ENCODE data around the gene SPANXN5. TPM values are rescaled to one million over a fixed set of nuclear protein-coding genes. Genes with fewer than 3 reads are reported as not detected.
"Not testable (repeated sequence)": the region's sequence is repeated elsewhere in the genome, so short reads cannot be mapped to it uniquely, and the experiment has no call there.

SPANXN5 gene, protein sequence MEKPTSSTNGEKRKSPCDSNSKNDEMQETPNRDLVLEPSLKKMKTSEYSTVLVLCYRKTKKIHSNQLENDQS
- total RNA-seq (not detected), polyA plus RNA-seq (not detected)
- long read RNA-seq, donor 1: 0 reads
- long read RNA-seq, donor 2: 0 reads
- long read RNA-seq, donor 3: 0 reads

DNA sequence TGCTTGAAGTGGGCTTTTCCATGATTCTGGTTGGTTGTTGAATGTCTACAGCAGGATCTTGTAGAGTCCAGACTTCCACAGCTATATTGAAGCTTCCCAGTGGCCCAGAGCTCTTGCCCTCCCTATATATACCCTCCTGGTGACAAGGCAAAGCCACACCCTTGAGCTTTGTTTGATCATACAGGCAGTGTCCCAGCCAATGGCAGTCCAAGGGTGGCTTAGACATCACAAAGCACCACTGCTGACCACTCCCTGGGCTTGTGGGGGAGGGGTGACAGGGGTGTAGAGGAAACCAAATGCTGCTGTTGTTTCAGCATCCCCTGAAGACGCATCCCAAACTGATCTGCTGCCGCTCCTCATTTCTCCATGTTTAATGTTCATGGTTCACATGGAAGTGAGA lies at the start of gene SPANXN5:
SPANXN5 (minus strand) TSS at position 101 of the 400 bp plus-strand sequence; CDS start at position 22, 79 bp downstream.
- ATAC-seq, H3K9me3 ChIP-seq: not testable (repeated sequence)
- WGBS, 4 donors: 81 to 96% (median 87%) methylated on average over 2 of the region's 2 CpGs

DNA sequence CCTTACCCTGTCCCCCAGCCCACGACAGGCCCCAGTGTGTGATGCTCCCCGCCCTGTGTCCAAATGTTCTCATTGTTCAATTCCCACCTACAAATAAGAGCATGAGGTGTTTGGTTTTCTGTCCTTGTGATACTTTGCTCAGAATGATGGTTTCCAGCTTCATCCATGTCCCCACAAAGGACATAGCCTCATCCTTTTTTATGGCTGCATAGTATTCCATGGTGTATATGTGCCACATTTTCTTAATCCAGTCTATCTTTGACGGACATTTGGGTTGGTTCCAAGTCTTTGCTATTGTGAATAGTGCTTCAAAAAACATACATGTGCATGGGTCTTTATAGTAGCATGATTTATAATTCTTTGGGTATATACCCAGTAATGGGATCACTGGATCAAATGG lies 46.4 kb upstream of the SPANXN5 start:
- H3K4me1 ChIP-seq; H3K4me3 ChIP-seq; intact Hi-C loops (cut with DNase I); H3K36me3 ChIP-seq; ATAC-seq; DNase-seq; H3K9me3 ChIP-seq; H3K27ac ChIP-seq: not testable (repeated sequence)
- peaks cover 0 to 13% (median 0%) of the 10 kb centered on the region in 9 donors for H3K27me3 ChIP-seq
- WGBS, 4 donors: 63 to 85% (median 77%) methylated on average over 3 of the region's 3 CpGs

More for the DNA sequence above, at the start of gene SPANXN5:
- intact Hi-C loops (cut with DNase I); H3K36me3 ChIP-seq; DNase-seq; H3K4me3 ChIP-seq; H3K27ac ChIP-seq; H3K4me1 ChIP-seq: not testable (repeated sequence)
- H3K27me3 ChIP-seq: peaks cover 0 to 29% (median 0%) of the 10 kb centered on the region in 9 donors

DNA sequence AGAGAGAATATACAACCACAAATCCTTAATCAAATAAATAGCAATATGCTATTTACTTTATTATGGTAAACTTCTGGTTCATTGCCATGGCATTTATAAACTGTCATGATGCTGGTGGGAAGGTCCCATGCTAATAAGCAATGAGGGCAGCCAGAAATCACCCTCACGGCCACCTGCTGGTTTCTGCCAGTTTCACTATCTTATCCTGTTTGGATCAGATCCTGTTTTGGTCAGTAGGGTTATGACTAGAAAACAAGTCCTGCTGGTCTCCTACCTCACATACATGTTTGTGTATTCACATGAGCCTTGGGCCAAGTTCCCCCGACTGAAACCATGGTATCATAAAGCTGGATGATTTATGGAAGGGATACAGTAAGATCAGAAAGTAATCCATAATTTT lies 41.9 kb upstream of the SPANXN5 start:
- Histone ChIP-seq H3K36me3 (no peaks in the 10 kb centered on the region), H3K4me1 (no peaks in the 10 kb centered on the region), H3K4me3 (no peak overlapping the region), H3K27ac (no peak overlapping the region), H3K27me3 (peaks cover 0 to 5% (median 0%) of the 10 kb centered on the region in 9 donors), H3K9me3 (peaks cover 0 to 10% (median 0%) of the 10 kb centered on the region in 12 donors)
- DNase-seq (no peak), ATAC-seq (no peak)
- intact Hi-C loops (cut with DNase I): no loop called here
- no peak for TF ChIP-seq POLR2A (IDR thresholded peaks at IDR 0.05)
- TF ChIP-seq, protein P1, sequence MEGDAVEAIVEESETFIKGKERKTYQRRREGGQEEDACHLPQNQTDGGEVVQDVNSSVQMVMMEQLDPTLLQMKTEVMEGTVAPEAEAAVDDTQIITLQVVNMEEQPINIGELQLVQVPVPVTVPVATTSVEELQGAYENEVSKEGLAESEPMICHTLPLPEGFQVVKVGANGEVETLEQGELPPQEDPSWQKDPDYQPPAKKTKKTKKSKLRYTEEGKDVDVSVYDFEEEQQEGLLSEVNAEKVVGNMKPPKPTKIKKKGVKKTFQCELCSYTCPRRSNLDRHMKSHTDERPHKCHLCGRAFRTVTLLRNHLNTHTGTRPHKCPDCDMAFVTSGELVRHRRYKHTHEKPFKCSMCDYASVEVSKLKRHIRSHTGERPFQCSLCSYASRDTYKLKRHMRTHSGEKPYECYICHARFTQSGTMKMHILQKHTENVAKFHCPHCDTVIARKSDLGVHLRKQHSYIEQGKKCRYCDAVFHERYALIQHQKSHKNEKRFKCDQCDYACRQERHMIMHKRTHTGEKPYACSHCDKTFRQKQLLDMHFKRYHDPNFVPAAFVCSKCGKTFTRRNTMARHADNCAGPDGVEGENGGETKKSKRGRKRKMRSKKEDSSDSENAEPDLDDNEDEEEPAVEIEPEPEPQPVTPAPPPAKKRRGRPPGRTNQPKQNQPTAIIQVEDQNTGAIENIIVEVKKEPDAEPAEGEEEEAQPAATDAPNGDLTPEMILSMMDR (IDR thresholded peaks at IDR 0.05): no peak
- 64 to 70% (median 68%) methylated on average over 2 of the region's 2 CpGs for WGBS, 4 donors

DNA sequence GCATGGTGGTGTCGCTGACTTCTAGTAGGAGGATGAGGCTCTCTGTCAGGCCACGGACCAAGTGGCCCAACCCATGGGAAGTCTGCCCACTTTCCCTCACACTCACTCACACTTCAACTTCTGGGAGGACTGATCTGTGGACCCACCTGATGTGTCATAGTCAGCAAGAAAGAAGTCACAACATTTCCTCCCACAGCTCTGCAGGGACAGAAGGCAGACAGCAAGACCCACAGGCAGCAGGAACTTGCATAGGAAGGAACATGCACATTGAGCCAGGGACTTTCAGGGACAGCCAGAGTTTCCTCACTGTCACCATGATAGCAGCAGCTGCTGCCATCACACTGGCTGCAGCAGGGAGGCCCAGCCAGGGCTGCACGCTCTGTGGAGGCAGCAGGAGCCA lies 33.3 kb upstream of the SPANXN5 start:
- H3K36me3 ChIP-seq: no peaks in the 10 kb centered on the region
- H3K27me3 ChIP-seq: peaks cover 0 to 10% (median 0%) of the 10 kb centered on the region in 9 donors
- DNase-seq (no peak), ATAC-seq (no peak)
- TF ChIP-seq, protein P1 (IDR thresholded peaks at IDR 0.05): no peak
- TF ChIP-seq POLR2A (IDR thresholded peaks at IDR 0.05): no peak
- intact Hi-C loops (cut with DNase I): no loop called here
- 30 to 64% (median 40%) methylated on average over 2 to 3 of the region's 3 CpGs for WGBS, 4 donors
- no peaks in the 10 kb centered on the region for H3K4me1 ChIP-seq
- no peak overlapping the region for H3K4me3 ChIP-seq
- no peak overlapping the region for H3K27ac ChIP-seq
- no peaks in the 10 kb centered on the region for H3K9me3 ChIP-seq

DNA sequence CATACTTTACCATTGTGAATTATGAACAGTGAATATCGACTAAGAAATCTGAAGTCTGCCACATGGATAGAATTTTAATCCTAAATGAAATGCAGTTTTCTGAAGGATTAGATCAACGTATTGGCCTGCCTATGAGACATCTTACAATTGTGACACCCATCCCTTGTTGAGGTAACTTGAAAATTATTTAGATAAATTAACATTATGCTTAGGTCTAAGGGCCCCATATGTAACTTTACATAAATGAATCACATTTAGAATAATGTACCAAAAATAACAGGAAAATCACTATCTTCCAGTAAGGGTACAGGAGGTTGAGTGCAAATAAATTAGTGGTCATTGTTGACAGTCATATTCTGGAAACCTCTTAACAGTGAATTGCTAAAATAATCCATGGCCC lies 27.4 kb upstream of the SPANXN5 start:
- TF ChIP-seq POLR2A (IDR thresholded peaks at IDR 0.05): no peak
- TF ChIP-seq, protein P1 (IDR thresholded peaks at IDR 0.05): no peak
- 51 to 71% (median 62%) methylated on average over 2 of the region's 2 CpGs for WGBS, 4 donors
- peaks cover 0 to 32% (median 0%) of the 10 kb centered on the region in 9 donors for H3K27me3 ChIP-seq
- intact Hi-C loops (cut with DNase I): no loop called here
- H3K9me3 ChIP-seq: no peaks in the 10 kb centered on the region
- no peak overlapping the region for H3K27ac ChIP-seq
- no peaks in the 10 kb centered on the region for H3K4me1 ChIP-seq
- no peaks in the 10 kb centered on the region for H3K36me3 ChIP-seq
- H3K4me3 ChIP-seq: no peak overlapping the region
- ATAC-seq: no peak
- DNase-seq: no peak

Measured in heart left ventricle (tissue), 16 donors.